SK-N-SH (cell line): Measurements from ENCODE around the gene PRKCH. TPM values are rescaled to one million over a fixed set of nuclear protein-coding genes. Genes with fewer than 3 reads are reported as not detected.

Source experiments
- CTCF ChIA-PET: fragments of 300-600, 350-600 bp; formaldehyde crosslinking; extraction: SDS; loops from one replicate; lab custom pipeline; 2021; lab: Yijun Ruan, JAX
- POLR2A ChIA-PET: fragments of 350-600 bp; sonication (Branson Sonifier 250); formaldehyde crosslinking; extraction: SDS; loops from one replicate; lab custom pipeline; 2020; ENCODE audit warnings: antibody characterized with exemption, inconsistent platforms; lab: Yijun Ruan, JAX
- DNase-seq: peaks from one replicate; pipeline ENCODE4 v3.0.0; 2012
- H2AFZ ChIP-seq: fragments of 200-600 bp; sonication (generic); 2 replicates; pipeline ENCODE4 v1.8.1; 2016; ENCODE audit warnings: antibody characterized with exemption, mild to moderate bottlenecking, low read depth
- H3F3A ChIP-seq: fragments of 200-600 bp; sonication (generic); replicated peaks from 2 replicates; pipeline ENCODE3; 2016; ENCODE audit warnings: antibody characterized with exemption, mild to moderate bottlenecking; ENCODE audit not compliant: insufficient read depth
- H3K27ac ChIP-seq, 2 experiments: fragments of 200-500 bp in 1 of 2; fragments of 200-600 bp in 1 of 2; sonication (Bioruptor generic) in 1 of 2; sonication (generic), shearing (Covaris generic) in 1 of 2; 2 replicates each; pipeline versions ENCODE4 v1.5.1 to v1.6.1; 2014 to 2016; ENCODE audit warnings: low read depth in 2 of 2, inconsistent platforms in 1 of 2, low read length in 1 of 2, mild to moderate bottlenecking in 1 of 2, mixed read lengths in 1 of 2
- H3K27me3 ChIP-seq: fragments of 200-600 bp; sonication (generic), shearing (Covaris generic); 2 replicates; pipeline ENCODE4 v1.6.1; 2016; ENCODE audit warnings: mixed run types; ENCODE audit not compliant: insufficient read depth
- H3K36me3 ChIP-seq, 2 experiments: fragments of 200-500 bp in 1 of 2; fragments of 200-600 bp in 1 of 2; sonication (Bioruptor generic) in 1 of 2; sonication (generic) in 1 of 2; replicated peaks in 1 of 2; 2 replicates each; pipeline versions ENCODE3 to v1.5.1; 2014 to 2016; ENCODE audit warnings: low read length in 1 of 2, mild to moderate bottlenecking in 1 of 2; ENCODE audit not compliant: insufficient read depth in 2 of 2, control insufficient read depth in 1 of 2
- H3K4me1 ChIP-seq, 2 experiments: fragments of 200-500 bp in 1 of 2; fragments of 200-600 bp in 1 of 2; sonication (Bioruptor generic) in 1 of 2; sonication (generic), shearing (Covaris generic) in 1 of 2; 2 replicates each; pipeline versions ENCODE4 v1.5.1 to v1.6.1; 2014 to 2016; ENCODE audit warnings: low read depth in 1 of 2, low read length in 1 of 2, mixed run types in 1 of 2; ENCODE audit not compliant: insufficient read depth in 2 of 2, control insufficient read depth in 1 of 2
- H3K4me2 ChIP-seq: fragments of 200-600 bp; sonication (generic), shearing (Covaris generic); 2 replicates; pipeline ENCODE4 v1.6.1; 2017; ENCODE audit warnings: mixed run types
- H3K4me3 ChIP-seq, 2 experiments: fragments of 200-500 bp in 1 of 2; fragments of 200-600 bp in 1 of 2; sonication (Bioruptor generic) in 1 of 2; sonication (generic), shearing (Covaris generic) in 1 of 2; 2 replicates each; pipeline versions ENCODE4 v1.5.1 to v1.8.1; 2014 to 2016; ENCODE audit warnings: low read depth in 2 of 2, inconsistent platforms in 1 of 2, low read length in 1 of 2, mild to moderate bottlenecking in 1 of 2, mixed read lengths in 1 of 2, moderate library complexity in 1 of 2
- H3K79me2 ChIP-seq: fragments of 200-600 bp; sonication (generic); 2 replicates; pipeline ENCODE4 v1.8.1; 2017; ENCODE audit warnings: mild to moderate bottlenecking; ENCODE audit not compliant: insufficient read depth
- H3K9ac ChIP-seq: fragments of 200-600 bp; sonication (generic); 2 replicates; pipeline ENCODE4 v1.6.1; 2017; ENCODE audit warnings: mixed run types
- H3K9me2 ChIP-seq: fragments of 200-600 bp; sonication (generic); 2 replicates; pipeline ENCODE4 v1.6.1; 2017; ENCODE audit warnings: mixed run types
- H3K9me3 ChIP-seq: fragments of 200-600 bp; sonication (generic); 2 replicates; pipeline ENCODE4 v1.6.1; 2017; ENCODE audit warnings: mixed run types, mild to moderate bottlenecking, moderate library complexity
- H4K20me1 ChIP-seq: fragments of 200-600 bp; sonication (generic); 2 replicates; pipeline ENCODE4 v1.6.1; 2017; ENCODE audit warnings: mild to moderate bottlenecking, mixed run types; ENCODE audit not compliant: insufficient read depth
- EP300 ChIP-seq, 2 experiments: IDR thresholded peaks; 2 replicates each; pipeline versions ENCODE4 v1.4.0 to v1.6.1; 2012; ENCODE audit warnings: borderline replicate concordance in 1 of 2, low read depth in 1 of 2, low read length in 1 of 2
- EZH2phosphoT487 ChIP-seq: fragments of 200-600 bp; sonication (generic); IDR thresholded peaks from 2 replicates; pipeline ENCODE4 v1.6.1; 2017; ENCODE audit warnings: low read depth, mixed run types, mild to moderate bottlenecking, antibody characterized with exemption, moderate library complexity, borderline replicate concordance
- FOSL2 ChIP-seq: IDR thresholded peaks from 2 replicates; pipeline ENCODE4 v1.4.0; 2012; ENCODE audit warnings: low read depth, mild to moderate bottlenecking, moderate library complexity, borderline replicate concordance
- GABPA ChIP-seq: IDR thresholded peaks from 2 replicates; pipeline ENCODE4 v1.4.0; 2012; ENCODE audit warnings: low read depth, mild to moderate bottlenecking
- GATA2 ChIP-seq: sonication (generic); formaldehyde crosslinking; IDR thresholded peaks from 2 replicates; pipeline ENCODE4 v1.5.0; 2020; ENCODE audit warnings: mild to moderate bottlenecking, missing genetic modification reagents
- IRF3 ChIP-seq: fragments of 150-350 bp; IDR thresholded peaks from 2 replicates; pipeline ENCODE4 v1.6.1; 2016; ENCODE audit warnings: mild to moderate bottlenecking, low read depth, low read length
- MEF2A ChIP-seq: IDR thresholded peaks from 2 replicates; pipeline ENCODE4 v1.4.0; 2012; ENCODE audit warnings: low read depth, borderline replicate concordance
- MXI1 ChIP-seq: IDR thresholded peaks from 2 replicates; pipeline ENCODE4 v1.6.1; 2012; ENCODE audit warnings: mild to moderate bottlenecking, low read depth, low read length, improper control_type of control experiment
- NFIC ChIP-seq: IDR thresholded peaks from 2 replicates; pipeline ENCODE4 v1.4.0; 2012; ENCODE audit warnings: borderline replicate concordance
- NRF1 ChIP-seq: IDR thresholded peaks from 2 replicates; pipeline ENCODE4 v1.6.1; 2012; ENCODE audit warnings: low read depth, mild to moderate bottlenecking, low read length
- RAD21 ChIP-seq: IDR thresholded peaks from 2 replicates; pipeline ENCODE4 v1.6.1; 2012; ENCODE audit warnings: mild to moderate bottlenecking, low read length
- RCOR1 ChIP-seq: fragments of 150-350 bp; IDR thresholded peaks from 2 replicates; pipeline ENCODE4 v1.6.1; 2017; ENCODE audit warnings: antibody characterized with exemption, low read length
- SMC3 ChIP-seq: IDR thresholded peaks from 2 replicates; pipeline ENCODE4 v1.6.1; 2012; ENCODE audit warnings: low read depth, low read length, improper control_type of control experiment
- WGBS: methylation state at CpG from one replicate; pipeline ENCODE4 v1.1.6; 2017; ENCODE audit warnings: low lambda C conversion rate; 5-methylcytosine and 5-hydroxymethylcytosine counted together
- polyA plus RNA-seq, 3 experiments: library from polyadenylated mRNA; depleted of rRNA; stranded (reverse); fragments of >200 nt; gene quantifications; 2 replicates each; pipeline ENCODE4 v1.2.3, GENCODE V29; 2012
- TF ChIP-seq, protein P1 (sequence below): IDR thresholded peaks from 2 replicates; pipeline ENCODE4 v1.4.0; 2012; ENCODE audit warnings: low read depth
- TF ChIP-seq, protein P2 (sequence below): IDR thresholded peaks from 2 replicates; pipeline ENCODE4 v1.4.0; 2012; ENCODE audit warnings: low read depth, borderline replicate concordance
- TF ChIP-seq, protein P3 (sequence below): fragments of 200-600 bp; sonication (generic); IDR thresholded peaks from 2 replicates; pipeline ENCODE4 v1.6.1; 2017; ENCODE audit warnings: antibody characterized with exemption, mild to moderate bottlenecking, moderate library complexity
- TF ChIP-seq, protein P4 (sequence below): IDR thresholded peaks from 2 replicates; pipeline ENCODE4 v1.6.1; 2012; ENCODE audit warnings: mild to moderate bottlenecking, low read depth, low read length, moderate library complexity

The PRKCH gene
- polyA plus RNA-seq, 1 of the 3 experiments (the other 2 are of a cell fraction), result 4.2 TPM

DNA sequence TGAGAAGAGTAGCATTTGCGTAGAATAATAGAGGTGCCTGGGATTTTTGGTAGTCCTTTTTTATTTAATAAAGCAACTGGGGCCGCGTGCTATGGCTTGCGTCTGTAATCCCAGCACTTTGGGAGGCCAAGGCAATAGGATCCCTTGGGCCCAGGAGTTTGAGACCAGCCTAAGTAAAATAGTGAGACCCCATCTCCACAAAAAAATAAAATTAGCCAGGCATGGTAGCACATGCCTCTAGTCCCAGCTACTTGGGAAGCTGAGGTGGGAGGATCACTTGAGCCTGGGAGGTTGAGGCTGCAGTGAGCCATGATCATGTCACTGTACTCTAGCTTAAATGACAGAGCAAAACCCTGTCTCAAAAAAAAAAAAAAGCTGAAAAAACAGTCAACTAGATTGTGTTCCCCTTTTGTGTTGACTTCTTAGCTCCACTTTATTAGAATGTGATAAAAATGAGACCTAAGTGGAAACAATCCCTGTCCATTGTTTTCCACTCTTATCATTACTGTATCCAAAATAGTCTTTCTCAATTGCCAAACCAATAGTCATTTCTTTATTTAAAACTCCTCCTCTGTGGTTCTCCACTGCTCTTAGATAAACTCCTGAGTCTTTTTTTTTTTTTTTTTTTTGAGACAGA is 7.4 kb downstream of the PRKCH start:
- no peak for DNase-seq
- Histone ChIP-seq H3K9me3 (0 out of 2 replicates have a peak, but pooled peaks cover 9% of the 10 kb centered on the region), H3K4me2 (no peak overlapping the region), H2AFZ (no peak overlapping the region), H3K27me3 (no peaks in the 10 kb centered on the region), H3K4me1 (no peaks in the 10 kb centered on the region), H3K9ac (no peak overlapping the region), H4K20me1 (no peaks in the 10 kb centered on the region), H3K36me3 (no peaks in the 10 kb centered on the region)
- ChIA-PET CTCF (no interaction called here), POLR2A (no interaction called here)
- TF ChIP-seq, protein P1, sequence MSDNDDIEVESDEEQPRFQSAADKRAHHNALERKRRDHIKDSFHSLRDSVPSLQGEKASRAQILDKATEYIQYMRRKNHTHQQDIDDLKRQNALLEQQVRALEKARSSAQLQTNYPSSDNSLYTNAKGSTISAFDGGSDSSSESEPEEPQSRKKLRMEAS, result no peak
- TF ChIP-seq, protein P2, sequence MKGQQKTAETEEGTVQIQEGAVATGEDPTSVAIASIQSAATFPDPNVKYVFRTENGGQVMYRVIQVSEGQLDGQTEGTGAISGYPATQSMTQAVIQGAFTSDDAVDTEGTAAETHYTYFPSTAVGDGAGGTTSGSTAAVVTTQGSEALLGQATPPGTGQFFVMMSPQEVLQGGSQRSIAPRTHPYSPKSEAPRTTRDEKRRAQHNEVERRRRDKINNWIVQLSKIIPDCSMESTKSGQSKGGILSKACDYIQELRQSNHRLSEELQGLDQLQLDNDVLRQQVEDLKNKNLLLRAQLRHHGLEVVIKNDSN, result no peak
- TF ChIP-seq MEF2A (no peak), NFIC (no peak), GATA2 (no peak), RCOR1 (no peak), EZH2phosphoT487 (no peak), NRF1 (no peak), RAD21 (no peak), GABPA (no peak), IRF3 (no peak), SMC3 (no peak), FOSL2 (no peak), MXI1 (no peak), EP300 (IDR thresholded peaks at IDR 0.05; ENCODE audit: borderline replicate concordance in 1 of 2, low read depth in 1 of 2, low read length in 1 of 2) (no peak)
- TF ChIP-seq, protein P3, sequence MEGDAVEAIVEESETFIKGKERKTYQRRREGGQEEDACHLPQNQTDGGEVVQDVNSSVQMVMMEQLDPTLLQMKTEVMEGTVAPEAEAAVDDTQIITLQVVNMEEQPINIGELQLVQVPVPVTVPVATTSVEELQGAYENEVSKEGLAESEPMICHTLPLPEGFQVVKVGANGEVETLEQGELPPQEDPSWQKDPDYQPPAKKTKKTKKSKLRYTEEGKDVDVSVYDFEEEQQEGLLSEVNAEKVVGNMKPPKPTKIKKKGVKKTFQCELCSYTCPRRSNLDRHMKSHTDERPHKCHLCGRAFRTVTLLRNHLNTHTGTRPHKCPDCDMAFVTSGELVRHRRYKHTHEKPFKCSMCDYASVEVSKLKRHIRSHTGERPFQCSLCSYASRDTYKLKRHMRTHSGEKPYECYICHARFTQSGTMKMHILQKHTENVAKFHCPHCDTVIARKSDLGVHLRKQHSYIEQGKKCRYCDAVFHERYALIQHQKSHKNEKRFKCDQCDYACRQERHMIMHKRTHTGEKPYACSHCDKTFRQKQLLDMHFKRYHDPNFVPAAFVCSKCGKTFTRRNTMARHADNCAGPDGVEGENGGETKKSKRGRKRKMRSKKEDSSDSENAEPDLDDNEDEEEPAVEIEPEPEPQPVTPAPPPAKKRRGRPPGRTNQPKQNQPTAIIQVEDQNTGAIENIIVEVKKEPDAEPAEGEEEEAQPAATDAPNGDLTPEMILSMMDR, result no peak
- TF ChIP-seq, protein P4, sequence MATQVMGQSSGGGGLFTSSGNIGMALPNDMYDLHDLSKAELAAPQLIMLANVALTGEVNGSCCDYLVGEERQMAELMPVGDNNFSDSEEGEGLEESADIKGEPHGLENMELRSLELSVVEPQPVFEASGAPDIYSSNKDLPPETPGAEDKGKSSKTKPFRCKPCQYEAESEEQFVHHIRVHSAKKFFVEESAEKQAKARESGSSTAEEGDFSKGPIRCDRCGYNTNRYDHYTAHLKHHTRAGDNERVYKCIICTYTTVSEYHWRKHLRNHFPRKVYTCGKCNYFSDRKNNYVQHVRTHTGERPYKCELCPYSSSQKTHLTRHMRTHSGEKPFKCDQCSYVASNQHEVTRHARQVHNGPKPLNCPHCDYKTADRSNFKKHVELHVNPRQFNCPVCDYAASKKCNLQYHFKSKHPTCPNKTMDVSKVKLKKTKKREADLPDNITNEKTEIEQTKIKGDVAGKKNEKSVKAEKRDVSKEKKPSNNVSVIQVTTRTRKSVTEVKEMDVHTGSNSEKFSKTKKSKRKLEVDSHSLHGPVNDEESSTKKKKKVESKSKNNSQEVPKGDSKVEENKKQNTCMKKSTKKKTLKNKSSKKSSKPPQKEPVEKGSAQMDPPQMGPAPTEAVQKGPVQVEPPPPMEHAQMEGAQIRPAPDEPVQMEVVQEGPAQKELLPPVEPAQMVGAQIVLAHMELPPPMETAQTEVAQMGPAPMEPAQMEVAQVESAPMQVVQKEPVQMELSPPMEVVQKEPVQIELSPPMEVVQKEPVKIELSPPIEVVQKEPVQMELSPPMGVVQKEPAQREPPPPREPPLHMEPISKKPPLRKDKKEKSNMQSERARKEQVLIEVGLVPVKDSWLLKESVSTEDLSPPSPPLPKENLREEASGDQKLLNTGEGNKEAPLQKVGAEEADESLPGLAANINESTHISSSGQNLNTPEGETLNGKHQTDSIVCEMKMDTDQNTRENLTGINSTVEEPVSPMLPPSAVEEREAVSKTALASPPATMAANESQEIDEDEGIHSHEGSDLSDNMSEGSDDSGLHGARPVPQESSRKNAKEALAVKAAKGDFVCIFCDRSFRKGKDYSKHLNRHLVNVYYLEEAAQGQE, result no peak
- TF ChIP-seq, all 33 proteins: peak for 0
- Histone ChIP-seq H3F3A (no peaks in the 10 kb centered on the region), H3K4me3 (no peak overlapping the region), H3K27ac (no peak overlapping the region), H3K9me2 (no peaks in the 10 kb centered on the region), H3K79me2 (no peaks in the 10 kb centered on the region)
- WGBS, result 94% methylated on average over 4 of the region's 4 CpGs
